H1 (cell line): Measurements from ENCODE around the gene ASTL. TPM values are rescaled to one million over a fixed set of nuclear protein-coding genes. Genes with fewer than 3 reads are reported as not detected.

Experiments
- BRCA1 ChIP-seq: IDR thresholded peaks from 2 replicates; pipeline ENCODE4 v1.6.1; 2012; ENCODE audit warnings: low read depth, low read length, improper control_type of control experiment
- CHD1 ChIP-seq: IDR thresholded peaks from 2 replicates; pipeline ENCODE4 v1.6.1; 2012; ENCODE audit warnings: low read depth, low read length, improper control_type of control experiment
- CHD7 ChIP-seq: fragments of 300-600 bp; sonication (generic); IDR thresholded peaks from 2 replicates; pipeline ENCODE4 v1.7.1; 2012; ENCODE audit warnings: low read length, moderate library complexity, mild to moderate bottlenecking, inconsistent platforms; ENCODE audit not compliant: insufficient replicate concordance
- E2F6 ChIP-seq: IDR thresholded peaks from 2 replicates; pipeline ENCODE4 v1.6.1; 2012; ENCODE audit warnings: inconsistent platforms
- POU5F1 ChIP-seq: IDR thresholded peaks from 2 replicates; pipeline ENCODE4 v1.6.1; 2011; ENCODE audit warnings: low read depth, mild to moderate bottlenecking, low read length, moderate library complexity
- TAF7 ChIP-seq: optimal IDR thresholded peaks from 2 replicates; pipeline ENCODE3; 2011; ENCODE audit warnings: low read depth, mild to moderate bottlenecking, inconsistent platforms, low read length, moderate library complexity, borderline replicate concordance
- polyA plus RNA-seq, 7 experiments: library from polyadenylated mRNA; depleted of rRNA in 3 of 7; stranded (reverse) in 5 of 7; unstranded in 2 of 7; fragments of >200 nt in 5 of 7; fragments of 200-250 nt in 2 of 7; gene quantifications; 1 replicate in 5 of 7; 2 replicates in 1 of 7; 4 replicates in 1 of 7; pipeline versions ENCODE4 v1.2.1 to v1.2.3, GENCODE V29; 2011 to 2013; ENCODE audit warnings: missing spikeins in 2 of 7, mixed read lengths in 2 of 7
- total RNA-seq: library from RNA; stranded (reverse); fragmentation: NEBNext Ultra II Directional; extraction: Animal tissue kit (Norgen Biotek cat#: 25700); gene quantifications from 2 replicates; pipeline ENCODE4 v1.2.1, GENCODE V29; 2021

The ASTL gene
- total and polyA plus RNA-seq, 2 of the 8 experiments (the other 6 are each of a cell fraction or from before 2014, with no cell fraction given), result 0.60 to 1.4 TPM

DNA sequence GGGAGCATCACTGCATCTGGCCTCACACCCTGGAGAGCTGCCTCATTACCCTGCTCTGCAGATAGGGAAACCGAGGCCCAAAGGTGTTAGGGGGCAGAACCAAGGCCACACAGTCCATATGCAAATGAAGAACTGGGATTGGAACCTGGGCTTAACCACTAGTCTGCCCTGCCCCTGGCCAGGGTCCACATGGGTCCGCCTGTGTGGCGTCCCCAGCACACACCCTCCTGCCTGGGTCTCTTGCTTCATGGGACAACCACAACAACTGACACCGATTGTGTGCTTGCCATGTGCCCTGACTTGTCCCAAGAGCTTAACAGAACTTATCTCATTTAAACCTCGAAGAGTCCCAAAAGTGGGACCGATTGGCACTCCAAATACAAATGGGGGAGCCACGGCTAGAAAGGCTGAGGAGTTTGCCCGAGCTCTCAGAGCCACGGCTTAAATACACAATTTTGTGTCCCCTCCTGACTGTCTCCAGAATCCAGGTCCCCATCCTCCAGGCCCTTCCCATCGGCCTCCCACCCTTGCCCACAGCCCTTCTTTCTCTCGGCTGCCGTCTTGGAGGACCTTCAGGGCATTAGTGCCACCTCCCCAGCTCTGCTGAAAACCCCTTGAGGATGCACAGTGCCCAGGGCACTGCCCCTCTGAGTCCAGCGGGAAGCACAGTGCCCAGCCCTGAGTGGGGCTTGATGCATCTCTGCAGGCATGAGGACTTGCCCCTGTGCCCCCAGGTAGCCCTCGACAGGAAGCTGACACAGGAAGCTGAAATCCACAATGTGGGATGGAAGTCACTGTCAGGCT is 12.7 kb upstream of the ASTL start (continued):
- TF ChIP-seq E2F6 (no peak), BRCA1 (no peak), POU5F1 (no peak), CHD1 (no peak), TAF7 (no peak), CHD7 (no peak)
- TF ChIP-seq, all 59 proteins: peak for 0
